ENCODE results near the gene CCDC87. TPM values are rescaled to one million over a fixed set of nuclear protein-coding genes. Genes with fewer than 3 reads are reported as not detected.

CCDC87 gene
- total and polyA plus RNA-seq, 2 of the 8 experiments (the other 6 are each of a cell fraction or from before 2014, with no cell fraction given), result 0.32 to 0.99 TPM

- TF ChIP-seq CHD7 (IDR thresholded peaks at IDR 0.05; ENCODE audit: insufficient replicate concordance, low read length) (no peak), TBP (IDR thresholded peaks at IDR 0.05; ENCODE audit: low read depth, low read length) (no peak), SP1 (IDR thresholded peaks at IDR 0.05; ENCODE audit: low read depth, low read length) (no peak)
These were observed 2.7 kb downstream of the CCDC87 start (continued) for GRCh38 chr11:66589996-66590675.
